Panc1 (cell line): ENCODE results near the gene MAGEA10.

Experiments
- CTCF ChIP-seq: fragments of 450-650 bp; IDR thresholded peaks from 2 replicates; pipeline ENCODE4 v1.5.1; 2017; ENCODE audit warnings: mild to moderate bottlenecking
- POLR2AphosphoS5 ChIP-seq: IDR thresholded peaks from 2 replicates; pipeline ENCODE4 v1.6.1; 2012; ENCODE audit warnings: mild to moderate bottlenecking, low read depth, low read length, moderate library complexity

- TF ChIP-seq POLR2AphosphoS5 (no peak), CTCF (no peak)
Observed at GRCh38 chrX:152177497-152178269, 39.3 kb upstream of the MAGEA10 start.
